ENCODE measurements around the gene ARHGEF16. TPM values are rescaled to one million over a fixed set of nuclear protein-coding genes. Genes with fewer than 3 reads are reported as not detected.

ARHGEF16 gene
- total RNA-seq, 1 experiment from 2014 or later = 10.1 TPM

GRCh38 chr1:3463891-3464648 lies 9.6 kb downstream of the ARHGEF16 start:
- Histone ChIP-seq H3K36me3 (ENCODE audit: control insufficient read depth, insufficient read depth, low read length) (no peaks in the 10 kb centered on the region), H3K27ac (ENCODE audit: low read length) (no peak overlapping the region), H3K27me3 (ENCODE audit: control insufficient read depth, insufficient read depth, low read length) (no peaks in the 10 kb centered on the region), H3K9me3 (ENCODE audit: control insufficient read depth, insufficient read depth, low read depth, low read length) (no peaks in the 10 kb centered on the region), H3K4me1 (ENCODE audit: control insufficient read depth, insufficient read depth, low read length) (0 out of 2 replicates have a peak, but pooled peaks cover 4% of the 10 kb centered on the region), H3K4me3 (ENCODE audit: low read depth in 2 of 2, low read length in 2 of 2) (no peak overlapping the region)
- in situ Hi-C loops (cut with HindIII; ENCODE audit: low pct_unique_long_range_greater_than_20kb, low sequenced_read_pairs) = no loop called here
- no TSS peak for BruUV-seq (replicated peaks)
- ATAC-seq = no peak
- no peak for DNase-seq (ENCODE audit: low read depth, low spot score)
- TF ChIP-seq POLR2AphosphoS5 (IDR thresholded peaks at IDR 0.05; ENCODE audit: low read depth, low read length) = no peak
- CTCF ChIA-PET = interaction anchor here (0.7 kb wide), 1 partner anchor 18 kb away, joined by 3 read pairs; no protein-coding TSS in a partner anchor
- POLR2A ChIA-PET = no interaction called here
- intact Hi-C loops (cut with micrococcal nuclease; ENCODE audit: unreplicated experiment) = no loop called here

- DNase-seq (ENCODE audit: low read depth, low spot score) = no peak
- Histone ChIP-seq H3K36me3 (ENCODE audit: control insufficient read depth, insufficient read depth, low read length) (no peaks in the 10 kb centered on the region), H3K27me3 (ENCODE audit: control insufficient read depth, insufficient read depth, low read length) (no peaks in the 10 kb centered on the region), H3K4me1 (ENCODE audit: control insufficient read depth, insufficient read depth, low read length) (0 out of 2 replicates have a peak, but pooled peaks cover 4% of the 10 kb centered on the region), H3K27ac (ENCODE audit: low read length) (no peak overlapping the region), H3K4me3 (ENCODE audit: low read depth in 2 of 2, low read length in 2 of 2) (no peak overlapping the region), H3K9me3 (ENCODE audit: control insufficient read depth, insufficient read depth, low read depth, low read length) (no peaks in the 10 kb centered on the region)
- in situ Hi-C loops (cut with HindIII; ENCODE audit: low pct_unique_long_range_greater_than_20kb, low sequenced_read_pairs) = no loop called here
- ChIA-PET POLR2A (no interaction called here), CTCF (interaction anchor here (0.6 kb wide), 1 partner anchor 12 kb away, joined by 4 read pairs; no protein-coding TSS in a partner anchor)
- intact Hi-C loops (cut with micrococcal nuclease; ENCODE audit: unreplicated experiment) = no loop called here
- no peak for ATAC-seq
- no peak for TF ChIP-seq CTCF (IDR thresholded peaks at IDR 0.05)
- no peak for TF ChIP-seq SIN3A (IDR thresholded peaks at IDR 0.05; ENCODE audit: borderline replicate concordance, insufficient read depth, low read depth, low read length)
- no peak for TF ChIP-seq TCF7L2 (IDR thresholded peaks at IDR 0.05; ENCODE audit: low read depth, low read length)
- no peak for TF ChIP-seq POLR2AphosphoS5 (IDR thresholded peaks at IDR 0.05; ENCODE audit: low read depth, low read length)
- TF ChIP-seq REST (IDR thresholded peaks at IDR 0.05; ENCODE audit: insufficient read depth in 1 of 2, low read depth in 2 of 2, low read length in 1 of 2) = no peak
- no TSS peak for BruUV-seq (replicated peaks)
These were observed 10.2 kb downstream of the ARHGEF16 start for GRCh38 chr1:3464649-3465025.
